HepG2 (cell line): ENCODE data around the gene GGTA1. TPM values are rescaled to one million over a fixed set of nuclear protein-coding genes. Genes with fewer than 3 reads are reported as not detected.
A peak's percentile ranks its signal among the peaks of the same experiment; 100 is the strongest.

Experiments
- ARNTL ChIP-seq: sonication (generic); formaldehyde crosslinking; IDR thresholded peaks from 2 replicates; pipeline ENCODE4 v1.4.0; 2020; ENCODE audit warnings: mild to moderate bottlenecking, missing genetic modification reagents
- BRD4 ChIP-seq: sonication (generic); formaldehyde crosslinking; IDR thresholded peaks from 2 replicates; pipeline ENCODE4 v1.4.0; 2020; ENCODE audit warnings: missing genetic modification reagents
- EHMT2 ChIP-seq: fragments of 200-600 bp; sonication (generic); IDR thresholded peaks from 2 replicates; pipeline ENCODE4 v1.7.0; 2017; ENCODE audit warnings: antibody characterized with exemption, low read depth, low read length, borderline replicate concordance
- FOXO4 ChIP-seq: sonication (generic); formaldehyde crosslinking; conservative IDR thresholded peaks from 2 replicates; pipeline ENCODE4 v1.8.1; 2023; ENCODE audit warnings: missing genetic modification reagents
- GPBP1L1 ChIP-seq: sonication (generic); formaldehyde crosslinking; IDR thresholded peaks from 2 replicates; pipeline ENCODE4 v1.5.0; 2020; ENCODE audit warnings: mild to moderate bottlenecking, missing genetic modification reagents
- MTA1 ChIP-seq: sonication (generic); formaldehyde crosslinking; IDR thresholded peaks from 2 replicates; pipeline ENCODE4 v1.4.0; 2020; ENCODE audit warnings: missing genetic modification reagents, mild to moderate bottlenecking, borderline replicate concordance
- NR2F1 ChIP-seq, 2 experiments: fragments of 450-650 bp in 1 of 2; formaldehyde crosslinking in 1 of 2; IDR thresholded peaks; 2 replicates each; pipeline versions ENCODE4 v1.5.0 to v1.6.1; 2016 to 2020; ENCODE audit warnings: mild to moderate bottlenecking in 1 of 2, missing compliant biosample characterization in 1 of 2, missing genetic modification reagents in 1 of 2, moderate library complexity in 1 of 2
- PAXIP1 ChIP-seq: sonication (generic); formaldehyde crosslinking; conservative IDR thresholded peaks from 2 replicates; pipeline ENCODE4 v1.4.0; 2020; ENCODE audit warnings: mild to moderate bottlenecking, missing genetic modification reagents, moderate library complexity
- RAD51 ChIP-seq: fragments of 450-650 bp; IDR thresholded peaks from 2 replicates; pipeline ENCODE4 v1.6.1; 2016; ENCODE audit warnings: borderline replicate concordance
- SNRNP70 ChIP-seq: fragments of 200-400 bp; formaldehyde crosslinking; IDR thresholded peaks from 2 replicates; pipeline ENCODE4 v1.6.1; 2017; ENCODE audit warnings: mild to moderate bottlenecking, low read depth, low read length, moderate library complexity
- SRSF4 ChIP-seq: fragments of 200-400 bp; formaldehyde crosslinking; IDR thresholded peaks from one replicate; pipeline ENCODE4 v1.6.1; 2018; ENCODE audit warnings: mild to moderate bottlenecking, low read depth, low read length, moderate library complexity; ENCODE audit not compliant: poor library complexity, severe bottlenecking
- ZFAT ChIP-seq: sonication (generic); formaldehyde crosslinking; conservative IDR thresholded peaks from 2 replicates; pipeline ENCODE4 v1.8.1; 2023; ENCODE audit warnings: missing genetic modification reagents, inconsistent platforms
- ZNF337 ChIP-seq: sonication (generic); formaldehyde crosslinking; IDR thresholded peaks from 2 replicates; pipeline ENCODE4 v1.5.1; 2020; ENCODE audit warnings: missing genetic modification reagents, low read depth, mild to moderate bottlenecking, borderline replicate concordance
- ZNF550 ChIP-seq: sonication (generic); formaldehyde crosslinking; IDR thresholded peaks from 2 replicates; pipeline ENCODE4 v1.4.0; 2020; ENCODE audit warnings: mild to moderate bottlenecking, missing genetic modification reagents, borderline replicate concordance
- ZNF574 ChIP-seq: sonication (generic); formaldehyde crosslinking; IDR thresholded peaks from 2 replicates; pipeline ENCODE4 v1.4.0; 2020; ENCODE audit warnings: missing genetic modification reagents
- ZNF615 ChIP-seq: sonication (generic); formaldehyde crosslinking; IDR thresholded peaks from 2 replicates; pipeline ENCODE4 v1.5.0; 2020; ENCODE audit warnings: mild to moderate bottlenecking, missing genetic modification reagents, borderline replicate concordance
- ZSCAN22 ChIP-seq: sonication (generic); formaldehyde crosslinking; IDR thresholded peaks from 2 replicates; pipeline ENCODE4 v1.4.0; 2020; ENCODE audit warnings: mild to moderate bottlenecking, missing genetic modification reagents
- ZSCAN25 ChIP-seq: sonication (generic); formaldehyde crosslinking; IDR thresholded peaks from 2 replicates; pipeline ENCODE4 v1.8.0; 2022; ENCODE audit warnings: mild to moderate bottlenecking, missing genetic modification reagents
- polyA plus RNA-seq, 8 experiments: library from polyadenylated mRNA; depleted of rRNA in 3 of 8; stranded (reverse) in 7 of 8; unstranded in 1 of 8; fragments of >200 nt; fragmentation: Illumina TruSeq in 4 of 8; extraction: Trizol in 4 of 8; gene quantifications; 2 replicates each; pipeline versions ENCODE4 v1.2.1 to v1.2.3, GENCODE V29; 2011 to 2016; ENCODE audit warnings: low read depth in 4 of 8, missing spikeins in 1 of 8, mixed read lengths in 1 of 8; ENCODE audit not compliant: insufficient read depth in 1 of 8
- total RNA-seq, 5 experiments: library from RNA; depleted of rRNA; stranded (reverse); fragments of >200 nt; fragmentation: Illumina TruSeq; extraction: Trizol; gene quantifications; 2 replicates each; pipeline ENCODE4 v1.2.3, GENCODE V29; 2016; ENCODE audit warnings: low read depth in 1 of 5

GGTA1 gene
- total and polyA plus RNA-seq, 2 of the 13 experiments (the other 11 are each of a cell fraction or from before 2014, with no cell fraction given), result not detected

DNA sequence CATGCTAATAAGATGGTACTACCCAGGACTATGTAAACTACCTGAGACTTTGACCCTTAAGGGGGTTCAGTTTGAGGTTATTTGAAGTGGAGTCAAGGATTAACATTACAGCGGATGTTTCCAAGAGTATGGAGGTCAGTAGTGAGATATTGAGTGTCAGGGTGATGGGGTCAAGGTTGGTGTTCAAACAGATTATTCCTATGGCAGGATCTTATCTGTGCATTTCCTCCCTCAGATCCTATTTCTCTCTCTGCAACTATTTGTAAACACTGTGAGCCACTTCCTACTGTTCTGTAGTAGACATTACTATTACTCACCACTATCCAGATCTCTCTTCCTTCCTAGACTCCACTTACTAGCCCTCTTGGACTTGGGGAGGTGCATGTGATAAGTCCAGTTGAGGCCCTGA lies 75.6 kb downstream of the GGTA1 start (continued):
- peak; percentile 23; the same call in 1 of the 2 replicates for TF ChIP-seq ZNF574 (CRISPR knock-in tag)
- no peak for TF ChIP-seq ZNF615 (CRISPR knock-in tag)
- no peak for TF ChIP-seq FOXO4 (CRISPR knock-in tag)
- TF ChIP-seq BRD4 (CRISPR knock-in tag), result no peak
- peak; percentile 93 to 98 for TF ChIP-seq NR2F1 (CRISPR knock-in tag; IDR thresholded peaks at IDR 0.05)
- TF ChIP-seq ZNF550 (CRISPR knock-in tag), result no peak
- TF ChIP-seq RAD51, result no peak
- TF ChIP-seq ZFAT (CRISPR knock-in tag), result no peak
- TF ChIP-seq MTA1 (CRISPR knock-in tag), result no peak; the same call in 1 of the 2 replicates
- TF ChIP-seq SNRNP70, result no peak
- peak; percentile 97 for TF ChIP-seq PAXIP1 (CRISPR knock-in tag)
- TF ChIP-seq ZSCAN22 (CRISPR knock-in tag), result no peak
- TF ChIP-seq SRSF4, result no peak
- TF ChIP-seq ARNTL (CRISPR knock-in tag), result 0 out of 2 replicates have a peak, but pooled peaks have one; percentile 52
- TF ChIP-seq ZNF337, result no peak
- TF ChIP-seq GPBP1L1, result no peak
- no peak for TF ChIP-seq ZSCAN25 (CRISPR knock-in tag)
- TF ChIP-seq EHMT2, result no peak; the same call in 1 of the 2 replicates
